Rectal smooth muscle tissue (tissue), 1 donor: ENCODE data around the gene LRRD1.
"Not testable (repeated sequence)": the region's sequence is repeated elsewhere in the genome, so short reads cannot be mapped to it uniquely, and the experiment has no call there.

Experiments used
- H3K27ac ChIP-seq: one replicate; pipeline ENCODE4 v1.7.0; 2013; ENCODE audit warnings: low read depth, low read length, inconsistent platforms
- H3K27me3 ChIP-seq: one replicate; pipeline ENCODE4 v1.7.0; 2013; ENCODE audit warnings: low read length; ENCODE audit not compliant: control insufficient read depth, insufficient read depth
- H3K36me3 ChIP-seq: one replicate; pipeline ENCODE4 v1.7.0; 2013; ENCODE audit warnings: low read length; ENCODE audit not compliant: control insufficient read depth, insufficient read depth
- H3K4me1 ChIP-seq: one replicate; pipeline ENCODE4 v1.7.0; 2013; ENCODE audit warnings: low read length; ENCODE audit not compliant: control insufficient read depth, insufficient read depth
- H3K4me3 ChIP-seq: one replicate; pipeline ENCODE4 v1.7.0; 2013; ENCODE audit warnings: low read length
- H3K9ac ChIP-seq: one replicate; pipeline ENCODE4 v1.7.0; 2013; ENCODE audit warnings: low read length

The LRRD1 gene

GRCh38 chr7:92161271-92161670, 17.7 kb downstream of the LRRD1 start:
- Histone ChIP-seq H3K27ac (no peak overlapping the region), H3K36me3 (no peaks in the 10 kb centered on the region), H3K27me3 (no peaks in the 10 kb centered on the region), H3K9ac (no peak overlapping the region), H3K4me1 (no peaks in the 10 kb centered on the region), H3K4me3 (no peak overlapping the region)

- Histone ChIP-seq H3K27ac (no peak overlapping the region), H3K36me3 (no peaks in the 10 kb centered on the region), H3K27me3 (no peaks in the 10 kb centered on the region), H3K9ac (no peak overlapping the region), H3K4me3 (no peak overlapping the region), H3K4me1 (no peaks in the 10 kb centered on the region)
Measured at GRCh38 chr7:92158660-92159575, 20.0 kb downstream of the LRRD1 start.

- Histone ChIP-seq H3K4me3 (no peak overlapping the region), H3K9ac (no peak overlapping the region), H3K27ac (no peak overlapping the region)
Measured at GRCh38 chr7:92156990-92157389, 22.0 kb downstream of the LRRD1 start.

GRCh38 chr7:92155108-92155739, 23.7 kb downstream of the LRRD1 start:
- Histone ChIP-seq H3K36me3 (no peaks in the 10 kb centered on the region), H3K27ac (no peak overlapping the region), H3K4me1 (no peaks in the 10 kb centered on the region), H3K4me3 (no peak overlapping the region), H3K27me3 (no peaks in the 10 kb centered on the region), H3K9ac (no peak overlapping the region)

More at GRCh38 chr7:92156990-92157389, 22.0 kb downstream of the LRRD1 start:
- Histone ChIP-seq H3K27me3 (no peaks in the 10 kb centered on the region), H3K4me1 (no peaks in the 10 kb centered on the region), H3K36me3 (no peaks in the 10 kb centered on the region)

- H3K36me3 ChIP-seq, result no peaks in the 10 kb centered on the region
- no peaks in the 10 kb centered on the region for H3K27me3 ChIP-seq
- H3K4me1 ChIP-seq, result no peaks in the 10 kb centered on the region
- no peak overlapping the region for H3K9ac ChIP-seq
- no peak overlapping the region for H3K4me3 ChIP-seq
- H3K27ac ChIP-seq, result no peak overlapping the region
Measured at GRCh38 chr7:92150450-92151017, 28.4 kb downstream of the LRRD1 start.

- Histone ChIP-seq H3K27ac (no peak overlapping the region), H3K36me3 (no peaks in the 10 kb centered on the region), H3K9ac (no peak overlapping the region), H3K4me3 (no peak overlapping the region), H3K4me1 (no peaks in the 10 kb centered on the region), H3K27me3 (no peaks in the 10 kb centered on the region)
Measured at GRCh38 chr7:92149736-92150239, 29.2 kb downstream of the LRRD1 start.

GRCh38 chr7:92143192-92143880, 35.6 kb downstream of the LRRD1 start:
- H3K4me1 ChIP-seq, H3K4me3 ChIP-seq, H3K36me3 ChIP-seq, H3K27me3 ChIP-seq, H3K9ac ChIP-seq, H3K27ac ChIP-seq: not testable (repeated sequence)

- H3K36me3 ChIP-seq, H3K9ac ChIP-seq, H3K27ac ChIP-seq, H3K4me3 ChIP-seq, H3K27me3 ChIP-seq, H3K4me1 ChIP-seq: not testable (repeated sequence)
Measured at GRCh38 chr7:92142791-92143190, 36.2 kb downstream of the LRRD1 start.

GRCh38 chr7:92141161-92141560, 37.8 kb downstream of the LRRD1 start:
- Histone ChIP-seq H3K4me3 (no peak overlapping the region), H3K9ac (no peak overlapping the region), H3K4me1 (no peaks in the 10 kb centered on the region), H3K27me3 (no peaks in the 10 kb centered on the region), H3K27ac (no peak overlapping the region), H3K36me3 (no peaks in the 10 kb centered on the region)

- H3K27me3 ChIP-seq, result no peaks in the 10 kb centered on the region
- no peaks in the 10 kb centered on the region for H3K36me3 ChIP-seq
- H3K4me1 ChIP-seq, result no peaks in the 10 kb centered on the region
- H3K4me3 ChIP-seq, result no peak overlapping the region
- H3K27ac ChIP-seq, result no peak overlapping the region
- H3K9ac ChIP-seq, result no peak overlapping the region
Measured at GRCh38 chr7:92137557-92137956, 41.4 kb downstream of the LRRD1 start.

- Histone ChIP-seq H3K4me3 (peak overlapping the region; percentile 97), H3K36me3 (no peaks in the 10 kb centered on the region), H3K9ac (peak overlapping the region; percentile 98), H3K4me1 (no peaks in the 10 kb centered on the region), H3K27me3 (no peaks in the 10 kb centered on the region), H3K27ac (peak overlapping the region; percentile 98)
Measured at GRCh38 chr7:92135052-92135889, 43.7 kb downstream of the LRRD1 start.
